SK-N-SH treated with all-trans-retinoic acid at 6 μM for 48 hours (cell line): ENCODE results near the gene LAMB4.

ENCODE experiments used
- ARNTL ChIP-seq: fragments of 450-650 bp; formaldehyde crosslinking; IDR thresholded peaks from 2 replicates; pipeline ENCODE4 v1.5.0; 2020; ENCODE audit warnings: low read depth, mild to moderate bottlenecking, moderate library complexity, borderline replicate concordance
- CREB5 ChIP-seq: fragments of 250-450 bp; sonication (Bioruptor Pico); IDR thresholded peaks from 2 replicates; pipeline ENCODE4 v1.5.1; 2020; ENCODE audit warnings: low read depth, mild to moderate bottlenecking, moderate library complexity
- OSR1 ChIP-seq: fragments of 250-450 bp; sonication (Bioruptor Pico); IDR thresholded peaks from 2 replicates; pipeline ENCODE4 v1.8.0; 2022; ENCODE audit warnings: moderate library complexity, mild to moderate bottlenecking, inconsistent platforms
- PATZ1 ChIP-seq: fragments of 250-450 bp; sonication (Bioruptor Pico); IDR thresholded peaks from 2 replicates; pipeline ENCODE4 v1.8.0; 2020; ENCODE audit warnings: mild to moderate bottlenecking, moderate library complexity, borderline replicate concordance
- ZFP3 ChIP-seq: fragments of 250-450 bp; sonication (Bioruptor Pico); IDR thresholded peaks from 2 replicates; pipeline ENCODE4 v1.5.0; 2020; ENCODE audit warnings: mild to moderate bottlenecking, moderate library complexity
- ZNF565 ChIP-seq: fragments of 450-650 bp; formaldehyde crosslinking; conservative IDR thresholded peaks from 2 replicates; pipeline ENCODE4 v1.5.0; 2020; ENCODE audit warnings: low read depth, mild to moderate bottlenecking, moderate library complexity
- ZNF70 ChIP-seq: fragments of 450-650 bp; formaldehyde crosslinking; IDR thresholded peaks from 2 replicates; pipeline ENCODE4 v1.5.0; 2020; ENCODE audit warnings: mild to moderate bottlenecking, moderate library complexity
- TF ChIP-seq, protein P1 (sequence below): fragments of 250-450 bp; sonication (Bioruptor Pico); IDR thresholded peaks from 2 replicates; pipeline ENCODE4 v1.5.0; 2020; ENCODE audit warnings: mild to moderate bottlenecking, moderate library complexity
- TF ChIP-seq, protein P2 (sequence below): fragments of 250-450 bp; sonication (Bioruptor Pico); IDR thresholded peaks from 2 replicates; pipeline ENCODE4 v1.5.1; 2021; ENCODE audit warnings: mild to moderate bottlenecking, moderate library complexity

- no peak for TF ChIP-seq ZFP3
- TF ChIP-seq CREB5 (CRISPR knock-in tag) = no peak
- TF ChIP-seq, protein P1, sequence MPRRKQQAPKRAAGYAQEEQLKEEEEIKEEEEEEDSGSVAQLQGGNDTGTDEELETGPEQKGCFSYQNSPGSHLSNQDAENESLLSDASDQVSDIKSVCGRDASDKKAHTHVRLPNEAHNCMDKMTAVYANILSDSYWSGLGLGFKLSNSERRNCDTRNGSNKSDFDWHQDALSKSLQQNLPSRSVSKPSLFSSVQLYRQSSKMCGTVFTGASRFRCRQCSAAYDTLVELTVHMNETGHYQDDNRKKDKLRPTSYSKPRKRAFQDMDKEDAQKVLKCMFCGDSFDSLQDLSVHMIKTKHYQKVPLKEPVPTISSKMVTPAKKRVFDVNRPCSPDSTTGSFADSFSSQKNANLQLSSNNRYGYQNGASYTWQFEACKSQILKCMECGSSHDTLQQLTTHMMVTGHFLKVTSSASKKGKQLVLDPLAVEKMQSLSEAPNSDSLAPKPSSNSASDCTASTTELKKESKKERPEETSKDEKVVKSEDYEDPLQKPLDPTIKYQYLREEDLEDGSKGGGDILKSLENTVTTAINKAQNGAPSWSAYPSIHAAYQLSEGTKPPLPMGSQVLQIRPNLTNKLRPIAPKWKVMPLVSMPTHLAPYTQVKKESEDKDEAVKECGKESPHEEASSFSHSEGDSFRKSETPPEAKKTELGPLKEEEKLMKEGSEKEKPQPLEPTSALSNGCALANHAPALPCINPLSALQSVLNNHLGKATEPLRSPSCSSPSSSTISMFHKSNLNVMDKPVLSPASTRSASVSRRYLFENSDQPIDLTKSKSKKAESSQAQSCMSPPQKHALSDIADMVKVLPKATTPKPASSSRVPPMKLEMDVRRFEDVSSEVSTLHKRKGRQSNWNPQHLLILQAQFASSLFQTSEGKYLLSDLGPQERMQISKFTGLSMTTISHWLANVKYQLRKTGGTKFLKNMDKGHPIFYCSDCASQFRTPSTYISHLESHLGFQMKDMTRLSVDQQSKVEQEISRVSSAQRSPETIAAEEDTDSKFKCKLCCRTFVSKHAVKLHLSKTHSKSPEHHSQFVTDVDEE (CRISPR knock-in tag) = no peak
- no peak for TF ChIP-seq OSR1 (CRISPR knock-in tag)
- no peak for TF ChIP-seq ZNF70 (CRISPR knock-in tag)
- TF ChIP-seq ARNTL (CRISPR knock-in tag) = no peak
- no peak for TF ChIP-seq ZNF565 (CRISPR knock-in tag)
- TF ChIP-seq, protein P2, sequence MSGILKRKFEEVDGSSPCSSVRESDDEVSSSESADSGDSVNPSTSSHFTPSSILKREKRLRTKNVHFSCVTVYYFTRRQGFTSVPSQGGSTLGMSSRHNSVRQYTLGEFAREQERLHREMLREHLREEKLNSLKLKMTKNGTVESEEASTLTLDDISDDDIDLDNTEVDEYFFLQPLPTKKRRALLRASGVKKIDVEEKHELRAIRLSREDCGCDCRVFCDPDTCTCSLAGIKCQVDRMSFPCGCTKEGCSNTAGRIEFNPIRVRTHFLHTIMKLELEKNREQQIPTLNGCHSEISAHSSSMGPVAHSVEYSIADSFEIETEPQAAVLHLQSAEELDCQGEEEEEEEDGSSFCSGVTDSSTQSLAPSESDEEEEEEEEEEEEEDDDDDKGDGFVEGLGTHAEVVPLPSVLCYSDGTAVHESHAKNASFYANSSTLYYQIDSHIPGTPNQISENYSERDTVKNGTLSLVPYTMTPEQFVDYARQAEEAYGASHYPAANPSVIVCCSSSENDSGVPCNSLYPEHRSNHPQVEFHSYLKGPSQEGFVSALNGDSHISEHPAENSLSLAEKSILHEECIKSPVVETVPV = no peak
- TF ChIP-seq PATZ1 (CRISPR knock-in tag) = no peak
Observed at GRCh38 chr7:108044345-108044744, 85.8 kb downstream of the LAMB4 start.
